ENCODE data around the gene CYB561D2.

Gene CYB561D2

GRCh38 chr3:50392101-50392715 lies 41.5 kb downstream of the CYB561D2 start:
- no peak for DNase-seq (ENCODE audit: low read depth)

- DNase-seq (ENCODE audit: low read depth) = no peak
Measured at GRCh38 chr3:50393061-50393460, 42.4 kb downstream of the CYB561D2 start.

- DNase-seq (ENCODE audit: low read depth) = no peak
Measured at GRCh38 chr3:50395070-50395860, 44.6 kb downstream of the CYB561D2 start.

- no peak for DNase-seq (ENCODE audit: low read depth)
Measured at GRCh38 chr3:50396502-50396901, 45.8 kb downstream of the CYB561D2 start.

DNA sequence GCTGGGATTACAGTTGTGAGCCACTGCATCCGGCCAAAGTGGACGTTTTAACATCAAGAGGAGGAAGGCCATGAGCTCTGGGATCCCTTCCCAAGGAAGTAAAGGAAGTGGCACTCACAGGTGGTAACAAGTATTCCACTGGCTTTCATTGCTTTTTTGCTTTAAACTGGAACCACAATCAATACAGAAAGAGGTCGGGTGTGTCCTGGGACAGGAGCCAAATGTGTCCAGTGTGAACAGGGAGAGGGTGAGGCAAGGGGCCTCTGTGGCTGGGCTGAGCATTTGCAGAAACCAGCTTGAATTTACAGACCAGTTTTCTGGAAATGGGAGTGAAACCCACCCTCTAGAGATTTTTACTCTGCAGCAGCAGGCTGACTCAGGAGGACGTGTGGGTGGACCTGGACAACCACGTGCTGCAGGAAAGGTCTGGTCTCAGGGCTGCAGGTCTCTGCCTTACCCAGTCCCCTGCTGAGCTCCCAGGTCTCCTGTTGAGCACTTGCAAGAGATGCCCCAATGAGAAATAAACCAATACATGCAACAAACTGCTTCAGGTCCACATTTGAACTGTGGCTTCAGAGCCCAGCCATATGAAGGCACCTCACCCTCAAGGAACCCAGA lies 51.4 kb downstream of the CYB561D2 start:
- DNase-seq (ENCODE audit: low read depth) = no peak
